ENCODE measurements around the gene MRPL14.

The MRPL14 gene

GRCh38 chr6:44127186-44128019 is at the start of gene MRPL14, which contains the start of gene TMEM63B:
TSS of gene MRPL14 (minus strand) at chr6:44127452. CDS start at chr6:44116611, 10,841 bp downstream.
TSS of gene TMEM63B (plus strand) at chr6:44127554. CDS start at chr6:44134585, 7,031 bp downstream.
- peak; percentile 93 for DNase-seq

GRCh38 chr6:44176130-44176761 is 49.0 kb upstream of the MRPL14 start:
- no peak for DNase-seq

- peak; percentile 77 for DNase-seq
Measured at GRCh38 chr6:44172731-44173500, 45.7 kb upstream of the MRPL14 start.

- no peak for DNase-seq
Measured at GRCh38 chr6:44171899-44172546, 44.8 kb upstream of the MRPL14 start.

- no peak for DNase-seq
Measured at GRCh38 chr6:44169886-44170570, 42.8 kb upstream of the MRPL14 start.

GRCh38 chr6:44169154-44169553 is 41.9 kb upstream of the MRPL14 start:
- DNase-seq, result no peak

GRCh38 chr6:44167567-44167966 is 40.3 kb upstream of the MRPL14 start:
- no peak for DNase-seq

GRCh38 chr6:44166591-44167184 is 39.4 kb upstream of the MRPL14 start:
- no peak for DNase-seq

GRCh38 chr6:44166116-44166515 is 38.9 kb upstream of the MRPL14 start:
- DNase-seq, result no peak

- no peak for DNase-seq
Measured at GRCh38 chr6:44162876-44163625, 35.8 kb upstream of the MRPL14 start.

GRCh38 chr6:44161997-44162338 is 34.7 kb upstream of the MRPL14 start:
- no peak for DNase-seq

GRCh38 chr6:44158770-44159228 is 31.5 kb upstream of the MRPL14 start, which contains the start of gene CAPN11:
TSS of gene CAPN11 (plus strand) at chr6:44158820. CDS start at chr6:44158849, 29 bp downstream.
- DNase-seq, result no peak

- DNase-seq, result no peak
Measured at GRCh38 chr6:44157152-44157521, 29.9 kb upstream of the MRPL14 start.

GRCh38 chr6:44156494-44157151 is 29.4 kb upstream of the MRPL14 start:
- DNase-seq, result no peak

- no peak for DNase-seq
Measured at GRCh38 chr6:44154067-44154466, 26.8 kb upstream of the MRPL14 start.

GRCh38 chr6:44152533-44152932 is 25.3 kb upstream of the MRPL14 start:
- no peak for DNase-seq

GRCh38 chr6:44152109-44152461 is 24.8 kb upstream of the MRPL14 start:
- no peak for DNase-seq

GRCh38 chr6:44151348-44152108 is 24.3 kb upstream of the MRPL14 start:
- DNase-seq, result peak; percentile 81

GRCh38 chr6:44150317-44150917 is 23.2 kb upstream of the MRPL14 start:
- DNase-seq, result no peak
